Measurements from ENCODE around the gene C9orf78.

C9orf78 gene

DNA sequence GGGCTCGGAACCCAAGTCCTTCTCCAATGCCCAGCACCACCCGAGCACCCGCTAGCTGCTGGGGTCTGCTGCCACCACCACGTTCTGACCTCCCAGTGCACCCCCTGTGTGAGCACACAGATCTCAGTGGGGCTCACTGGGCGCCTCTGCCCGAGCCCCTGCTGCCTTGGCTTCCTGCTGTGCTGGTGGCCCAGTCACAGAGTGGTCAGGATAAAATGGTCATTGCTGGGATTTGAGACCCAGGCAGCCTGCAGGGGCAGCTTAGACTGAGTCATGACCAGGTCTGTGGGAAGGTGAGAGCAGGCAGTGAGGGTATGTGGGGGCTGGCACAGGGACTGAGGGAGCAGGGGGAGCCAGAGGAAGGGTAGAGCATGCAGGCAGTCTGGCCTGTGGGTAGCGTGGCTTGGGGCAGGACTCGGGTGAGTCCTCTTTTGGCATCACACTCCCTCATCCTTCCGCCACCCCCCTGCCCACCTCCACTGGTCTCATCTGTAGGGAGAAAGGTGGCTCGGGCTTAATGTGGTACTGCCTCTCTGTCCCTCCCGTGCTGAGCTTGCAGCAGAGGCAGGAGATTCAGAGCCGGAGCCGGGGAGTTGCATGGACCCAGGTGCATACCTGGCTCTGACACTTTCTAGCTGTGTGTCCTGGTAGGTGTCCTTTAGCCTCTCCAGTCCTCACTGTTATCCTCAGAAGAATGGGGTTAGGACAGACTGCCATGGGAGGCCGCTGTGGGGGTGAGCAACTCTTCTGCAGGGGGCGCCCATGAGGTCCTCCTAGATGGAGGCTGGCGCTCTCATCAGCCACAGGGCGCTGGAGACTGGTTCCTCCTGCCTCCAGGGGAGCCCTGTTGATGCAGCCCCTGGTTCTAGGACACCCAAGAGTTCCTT lies 32.3 kb upstream of the C9orf78 start:
- DNase-seq = no peak

GRCh38 chr9:129866394-129867135 lies 31.5 kb upstream of the C9orf78 start:
- no peak for DNase-seq

- DNase-seq = no peak
These were observed 30.7 kb upstream of the C9orf78 start for GRCh38 chr9:129865668-129866320.

DNA sequence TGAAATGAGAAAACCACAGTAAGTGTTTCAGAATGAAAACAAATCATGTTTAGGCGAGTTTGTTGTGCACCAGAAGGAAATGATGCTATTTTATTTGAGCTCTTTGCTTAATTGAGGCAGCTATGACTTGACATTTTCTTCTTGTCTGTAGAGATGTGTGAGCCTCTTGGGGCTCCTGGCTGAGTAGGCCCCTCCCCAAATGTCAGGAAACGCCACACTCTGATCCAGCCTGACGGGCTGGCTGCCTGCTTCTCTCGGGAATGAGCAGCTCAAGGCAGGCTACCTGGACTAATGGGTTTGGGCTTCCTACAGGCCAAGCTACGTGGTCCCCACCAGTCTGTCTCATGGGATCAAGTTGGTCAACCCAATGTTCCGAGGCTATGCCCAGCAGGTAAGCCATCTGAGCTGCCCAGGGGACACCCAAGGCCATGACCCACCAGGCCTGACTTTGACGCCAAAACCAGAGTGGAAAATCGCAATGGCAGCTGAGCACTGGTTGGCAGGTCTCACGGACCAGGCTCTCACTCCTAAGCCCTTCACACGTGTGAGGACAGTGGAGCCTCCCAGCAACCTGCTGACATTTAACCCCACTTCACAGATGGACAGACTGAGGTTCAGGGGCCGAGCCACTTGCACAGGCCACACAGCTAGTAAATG lies 30.0 kb upstream of the C9orf78 start:
- DNase-seq = no peak

DNA sequence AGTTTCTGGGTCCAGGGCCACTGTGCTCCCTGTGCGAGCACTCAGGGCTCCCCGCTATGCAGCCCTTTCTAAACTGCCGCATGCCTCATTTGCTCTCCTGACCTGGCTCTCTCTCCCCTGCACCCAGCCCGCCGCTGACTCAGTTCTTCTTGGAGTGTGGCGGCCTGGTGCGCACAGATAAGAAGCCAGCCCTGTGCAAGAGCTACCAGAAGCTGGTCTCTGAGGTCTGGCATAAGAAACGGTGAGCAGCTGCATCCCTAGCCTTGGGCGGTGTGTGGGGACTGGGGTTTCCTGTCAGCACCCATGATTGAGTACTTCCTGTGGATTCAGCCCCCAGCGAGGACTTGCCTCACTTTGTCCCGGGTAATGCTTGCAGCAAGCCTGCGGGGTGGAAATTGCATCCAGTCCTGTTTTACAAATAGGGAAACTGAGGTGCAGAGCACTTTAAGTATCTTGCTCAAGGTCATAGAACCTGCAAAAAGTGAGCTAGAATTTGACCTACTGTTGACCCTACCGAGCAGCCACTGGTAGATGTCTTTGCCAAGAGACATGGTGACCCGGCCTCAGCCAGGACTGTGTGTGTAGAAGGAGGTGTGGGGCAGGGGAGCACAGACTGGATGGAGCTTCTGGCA lies 28.1 kb upstream of the C9orf78 start:
- peak; percentile 86 for DNase-seq

DNA sequence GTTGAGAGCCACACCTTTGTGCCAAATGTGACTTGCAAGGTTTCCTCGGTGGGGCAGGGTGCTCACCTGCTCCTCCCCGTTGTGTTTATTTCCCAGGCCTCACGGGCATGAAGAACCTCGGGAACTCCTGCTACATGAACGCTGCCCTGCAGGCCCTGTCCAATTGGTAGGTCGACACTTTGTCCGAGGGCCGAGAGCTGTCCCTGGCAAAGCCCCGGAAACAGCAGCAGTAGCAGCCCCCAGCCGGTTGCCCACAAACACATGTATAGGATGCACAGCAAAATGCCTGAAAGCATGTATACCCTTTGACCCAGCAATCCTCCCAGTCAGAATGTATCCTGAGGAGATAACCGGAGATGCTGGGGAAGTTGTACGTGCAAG lies 26.4 kb upstream of the C9orf78 start:
- no peak for DNase-seq

GRCh38 chr9:129860653-129861446 lies 25.8 kb upstream of the C9orf78 start:
- DNase-seq = no peak

DNA sequence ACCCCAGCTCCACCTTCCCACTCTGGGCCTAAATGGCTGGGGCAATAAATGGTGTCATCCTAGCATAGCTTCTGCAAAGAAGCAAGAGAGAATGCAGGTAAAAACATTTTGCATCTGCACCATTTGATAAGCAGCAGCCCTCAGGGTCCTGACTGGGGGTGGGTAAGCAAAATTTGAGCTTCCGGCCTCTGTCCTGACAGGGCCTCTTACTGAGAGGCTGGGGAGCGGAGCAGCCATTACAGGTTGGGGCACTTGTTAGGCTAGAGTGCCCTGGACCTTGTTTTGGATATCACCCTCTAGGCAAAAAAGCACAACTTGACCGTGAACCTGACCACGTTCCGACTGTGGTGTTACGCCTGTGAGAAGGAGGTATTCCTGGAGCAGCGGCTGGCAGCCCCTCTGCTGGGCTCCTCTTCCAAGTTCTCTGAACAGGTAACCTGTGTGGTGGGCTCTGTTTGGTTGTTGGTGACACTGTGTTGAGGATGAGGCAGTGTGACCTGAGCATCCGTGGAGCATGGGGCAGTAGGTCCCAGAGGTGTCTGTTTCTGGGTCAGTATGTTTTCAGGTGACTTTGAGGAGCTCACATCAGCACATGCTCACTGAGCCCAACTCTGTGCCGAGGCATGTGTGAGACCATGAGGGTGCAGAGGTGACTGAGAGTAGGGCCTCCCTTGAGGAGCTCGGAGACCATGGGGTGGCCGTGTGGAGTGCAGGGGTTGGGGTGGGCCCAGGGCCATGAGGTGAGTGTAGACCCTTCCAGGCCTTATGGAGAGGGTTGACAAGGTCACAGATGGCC lies 23.3 kb upstream of the C9orf78 start:
- no peak for DNase-seq

- DNase-seq = no peak
These were observed 22.1 kb upstream of the C9orf78 start for GRCh38 chr9:129857207-129857606.

DNA sequence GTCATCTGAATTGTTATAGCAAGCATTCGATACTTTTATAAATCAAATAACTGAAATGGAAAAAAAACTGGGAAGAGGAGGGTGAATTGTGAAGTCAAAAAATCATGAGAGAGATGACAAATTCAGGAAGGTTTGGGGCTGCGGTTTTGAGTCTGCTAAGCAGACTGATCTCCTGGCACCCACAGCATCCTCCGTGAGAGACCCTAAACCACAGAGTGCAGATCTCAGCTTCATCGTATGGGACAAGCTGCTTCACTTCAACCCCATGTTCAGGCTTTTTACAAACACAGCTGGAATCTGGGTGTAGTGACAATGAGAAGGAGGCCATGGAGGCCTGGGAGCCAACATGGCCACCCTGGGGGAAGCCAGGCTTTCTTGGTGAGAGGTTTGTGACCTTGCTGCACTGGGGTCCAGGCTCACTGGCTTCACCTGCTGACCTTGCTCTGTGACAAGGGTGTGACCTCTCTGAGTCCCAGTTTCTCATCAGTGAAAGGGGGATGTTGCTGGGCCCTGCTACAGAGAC lies 19.6 kb upstream of the C9orf78 start:
- DNase-seq = no peak

GRCh38 chr9:129853614-129854013 lies 18.5 kb upstream of the C9orf78 start:
- DNase-seq = no peak

DNA sequence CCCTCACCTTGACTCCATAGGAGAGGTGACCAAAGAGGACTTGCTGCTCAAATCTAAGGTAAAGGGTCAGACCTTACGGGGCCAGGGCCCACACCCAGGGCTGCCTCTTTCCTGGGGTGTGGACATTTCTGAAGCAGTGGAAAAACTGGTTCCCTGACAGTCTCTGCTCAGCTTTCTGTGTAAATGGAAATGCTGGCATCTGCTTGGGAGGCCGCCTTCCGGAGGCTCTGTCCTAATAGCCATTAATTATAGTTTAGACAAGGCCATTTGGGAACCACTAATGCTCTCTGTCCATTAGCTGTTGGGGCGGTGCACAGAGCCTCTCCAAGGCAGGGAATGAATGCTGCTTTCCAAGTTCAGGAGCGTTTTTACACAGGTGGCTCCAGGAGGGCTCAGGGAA lies 17.5 kb upstream of the C9orf78 start:
- DNase-seq = no peak

DNA sequence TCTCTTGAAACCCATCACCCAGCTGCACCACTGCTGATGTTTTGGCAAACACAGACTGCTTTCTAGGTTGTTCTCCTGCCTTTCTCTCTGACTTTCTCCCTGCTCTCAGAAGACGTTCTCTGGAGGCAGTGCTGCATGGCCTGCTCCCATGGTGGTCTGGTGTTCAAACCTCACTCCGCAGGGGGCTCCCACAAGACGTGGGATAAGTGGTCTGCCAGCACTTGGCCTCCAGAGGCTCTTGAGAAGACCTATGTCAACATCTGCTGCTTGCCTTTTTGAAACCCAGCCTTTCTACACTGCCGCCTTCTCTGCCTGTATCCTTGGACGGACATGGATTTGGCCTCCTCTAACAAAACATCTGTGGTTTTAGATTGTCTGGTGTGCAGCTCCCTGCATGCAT lies 16.7 kb upstream of the C9orf78 start:
- no peak for DNase-seq

- DNase-seq = no peak
These were observed 15.9 kb upstream of the C9orf78 start for GRCh38 chr9:129850821-129851550.

GRCh38 chr9:129849901-129850300 lies 14.8 kb upstream of the C9orf78 start:
- no peak for DNase-seq

DNA sequence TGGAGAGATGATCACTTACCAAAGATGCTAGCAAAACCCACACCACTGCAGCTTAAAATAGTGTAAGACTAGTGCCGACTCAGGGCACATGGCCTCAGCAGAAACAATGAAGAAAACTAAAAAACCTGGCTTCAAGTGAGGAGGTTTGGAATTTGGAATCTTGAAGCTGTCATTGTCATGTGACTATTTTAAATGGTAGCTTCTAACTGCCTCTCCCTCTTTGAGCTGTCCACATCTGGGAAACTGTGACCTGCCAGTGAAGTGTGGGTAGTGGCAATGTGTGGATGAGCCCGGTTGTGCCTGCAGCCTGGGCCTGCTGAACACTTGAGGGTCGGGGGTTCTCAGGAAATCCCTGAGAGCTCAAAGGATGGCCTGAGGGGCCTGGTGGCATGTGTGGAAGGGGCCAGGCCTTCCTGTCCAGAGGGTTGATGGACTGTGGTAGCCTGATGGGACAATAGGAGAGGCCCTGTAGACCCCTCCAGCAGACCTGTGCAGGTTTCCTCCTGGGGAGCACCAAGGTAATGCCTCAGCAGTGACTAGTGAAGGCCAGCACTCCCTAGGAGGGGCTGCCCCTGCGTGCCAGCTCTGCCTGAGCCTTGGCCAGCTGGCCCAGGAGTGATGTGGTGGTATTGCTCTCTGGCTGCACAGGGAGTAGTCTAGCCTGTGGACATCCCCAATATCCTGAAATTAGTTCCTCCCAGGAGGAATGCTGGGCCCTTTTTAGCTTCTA lies 13.8 kb upstream of the C9orf78 start:
- DNase-seq = no peak

DNA sequence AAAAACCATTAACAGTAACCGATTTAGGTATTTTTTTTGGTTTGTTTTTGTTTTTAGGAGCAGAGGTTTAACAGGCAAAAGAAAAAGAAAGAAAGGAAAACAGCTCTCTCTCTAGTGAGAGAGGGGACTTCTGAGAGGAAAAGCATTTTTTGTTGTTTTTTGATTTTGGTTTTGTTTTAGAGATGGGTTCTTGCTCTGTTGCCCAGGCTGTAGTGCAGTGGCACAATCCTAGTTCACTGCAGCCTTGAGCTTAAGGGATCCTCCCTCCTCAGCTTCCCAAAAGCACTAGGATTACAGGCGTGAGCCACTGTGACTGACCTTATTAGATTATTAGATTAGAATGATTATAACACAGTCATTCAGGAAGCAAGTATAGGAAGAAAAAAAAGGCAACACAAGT lies 10.3 kb upstream of the C9orf78 start:
- no peak for DNase-seq

DNA sequence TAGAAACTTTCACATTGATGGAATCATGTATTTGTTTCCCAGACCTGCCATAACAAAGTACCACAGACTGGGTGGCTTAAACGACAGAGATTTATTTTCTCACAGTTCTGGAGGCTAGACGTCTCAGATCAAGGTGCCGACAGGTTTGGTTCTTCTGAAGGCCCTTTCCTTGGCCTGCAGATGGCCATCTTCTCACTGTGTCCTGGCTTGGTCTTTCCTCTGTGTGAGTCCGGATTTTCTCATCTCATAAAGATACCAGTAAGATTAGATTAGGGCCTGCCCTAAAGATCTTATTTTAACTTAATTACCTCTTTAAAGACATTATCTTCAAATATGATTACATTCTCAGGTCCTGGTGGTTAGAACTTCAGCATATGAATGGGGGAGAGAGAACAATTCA lies 6.0 kb upstream of the C9orf78 start:
- no peak for DNase-seq

DNA sequence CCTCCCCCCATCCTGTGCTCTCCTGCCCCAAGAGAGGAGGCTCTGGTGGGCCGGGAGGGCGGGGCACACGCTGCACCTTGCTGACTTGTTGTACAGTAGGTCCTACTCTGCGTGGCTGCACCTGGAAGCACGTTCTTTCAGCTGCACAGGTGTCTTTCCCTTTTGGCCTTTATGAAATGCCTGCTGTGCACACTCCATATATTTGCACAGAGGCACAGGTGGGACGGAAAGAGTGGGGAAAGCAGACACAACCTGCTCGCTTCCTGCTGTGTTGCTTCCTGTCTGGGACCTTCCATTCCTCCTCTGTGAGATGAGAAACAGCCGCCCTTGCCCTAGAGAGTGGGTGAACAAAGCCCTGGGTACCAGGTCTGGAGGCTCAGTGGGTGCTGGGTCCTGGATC lies 5.0 kb upstream of the C9orf78 start:
- no peak for DNase-seq

Measured in fibroblast of skin of right biceps (primary cell).